Activated T-cell treated with anti-CD3 and anti-CD28 coated beads for 48 hours (primary cell): ENCODE measurements around the gene ABHD17C.

Experiments used
- DNase-seq: peaks from one replicate; pipeline ENCODE4 v3.0.0-alpha.2; 2020; ENCODE audit warnings: low read depth

Gene ABHD17C

DNA sequence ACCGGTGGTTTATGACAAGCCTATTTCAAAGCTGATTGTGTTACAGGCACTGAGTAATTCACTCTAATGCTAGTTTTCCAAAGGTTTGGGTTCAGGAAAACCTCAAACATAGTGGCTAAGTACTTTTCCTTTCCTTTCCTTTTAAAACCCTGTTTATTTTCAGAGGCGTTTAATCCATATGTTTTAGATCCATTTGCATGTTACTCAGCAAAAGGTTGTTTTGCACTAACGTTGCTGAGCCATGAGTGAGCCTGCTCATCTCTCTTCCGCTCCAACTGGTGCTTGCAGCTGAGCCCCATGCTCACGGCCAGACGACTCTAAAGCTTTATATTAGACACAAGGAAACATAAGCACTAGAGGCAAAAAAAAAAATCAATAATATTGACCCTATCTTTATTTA is 93.4 kb downstream of the ABHD17C start:
- DNase-seq: no peak

DNA sequence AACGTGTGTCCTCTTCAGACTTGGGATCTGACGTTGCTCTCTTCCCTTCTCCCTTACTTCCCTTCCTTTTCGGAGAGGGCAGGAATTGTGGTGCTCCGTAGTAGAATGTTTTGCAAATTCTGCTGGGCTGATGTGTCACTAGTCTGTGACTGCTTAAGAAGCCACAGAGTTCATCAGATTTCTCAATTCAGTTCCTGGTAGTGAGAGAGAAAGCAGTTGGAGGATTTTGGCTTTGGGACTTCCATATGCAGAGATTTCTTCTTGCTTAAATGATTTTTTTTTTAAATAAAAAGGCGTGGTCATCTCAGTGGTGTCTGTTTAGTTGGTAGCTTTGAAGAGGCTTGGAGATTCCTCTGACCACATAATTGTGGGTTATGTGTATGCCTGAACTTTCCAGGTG is 94.2 kb downstream of the ABHD17C start:
- DNase-seq: no peak

DNA sequence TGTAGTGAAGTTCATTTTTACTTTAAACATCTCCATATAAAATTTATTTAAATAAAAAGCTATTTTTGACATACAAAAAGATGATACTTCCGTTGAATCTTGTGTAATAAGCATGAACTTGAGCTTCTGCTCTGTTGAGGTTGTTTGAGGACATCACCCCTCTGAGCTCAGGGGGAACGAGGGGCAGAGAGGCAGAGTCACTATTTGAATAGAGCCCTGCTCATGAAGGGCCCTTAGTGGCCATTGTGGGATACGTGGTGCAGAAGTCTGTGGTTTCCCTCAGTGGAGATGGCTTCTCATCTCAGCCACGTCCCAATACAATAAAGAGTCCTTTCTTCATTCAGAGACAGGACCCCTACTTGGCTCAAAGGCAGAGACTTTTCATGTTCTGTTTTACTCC is 94.7 kb downstream of the ABHD17C start:
- DNase-seq: no peak

DNA sequence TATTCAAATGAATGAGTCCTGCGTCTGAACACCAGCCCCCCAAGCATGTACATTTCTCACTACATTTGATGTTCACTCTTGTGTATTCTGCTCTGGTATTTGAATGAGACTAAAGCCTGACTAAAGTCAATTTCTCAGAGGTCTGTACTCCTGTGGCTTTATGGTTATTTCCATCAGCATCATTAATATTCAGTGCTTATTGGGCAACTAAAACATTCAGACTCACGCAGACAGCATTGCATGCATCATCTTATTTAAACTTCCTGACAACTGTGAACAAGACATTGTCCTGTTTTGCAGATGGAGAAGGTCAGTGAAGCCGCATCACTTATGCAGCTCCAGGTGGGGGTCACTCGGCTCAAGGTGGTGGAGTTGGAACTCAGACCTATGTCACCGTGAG is 95.1 kb downstream of the ABHD17C start:
- no peak for DNase-seq

DNA sequence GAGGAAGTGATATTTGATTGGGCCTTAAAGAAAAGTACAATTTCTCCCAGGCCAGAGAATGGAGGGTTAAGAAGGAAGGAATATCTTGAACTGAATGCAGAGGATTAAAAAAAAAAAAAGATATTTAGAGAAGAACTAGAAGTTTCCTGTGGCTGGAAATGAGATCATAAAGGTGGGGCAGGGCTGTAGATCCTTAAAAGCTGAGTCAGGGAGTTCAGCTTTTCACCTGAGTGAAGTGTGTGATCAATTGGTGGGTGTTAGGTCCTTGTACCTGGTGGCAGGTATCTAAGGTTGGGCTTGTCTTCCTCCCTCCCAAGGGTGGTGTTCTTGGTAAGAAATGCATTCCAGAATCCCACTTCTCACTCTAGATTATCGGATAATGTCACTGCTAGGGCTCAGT is 95.9 kb downstream of the ABHD17C start:
- no peak for DNase-seq

DNA sequence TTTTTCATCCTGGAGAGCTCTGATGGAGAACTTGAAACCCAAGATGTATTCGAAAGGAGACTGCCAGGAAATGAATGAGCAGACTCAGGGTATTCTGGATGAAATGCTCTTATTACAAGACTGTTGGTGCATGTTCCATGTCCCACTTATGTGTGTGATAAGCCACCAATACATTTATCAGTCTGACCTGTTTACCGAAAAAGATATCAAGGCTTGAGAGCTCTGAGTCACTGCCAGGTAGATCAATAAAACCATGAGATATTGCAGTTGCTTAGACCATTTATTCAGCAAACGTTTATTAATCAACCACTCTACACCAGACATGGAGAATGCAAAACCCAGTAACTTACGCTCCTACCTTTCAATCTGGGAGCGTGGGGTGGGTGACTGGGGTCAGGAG is 101.3 kb downstream of the ABHD17C start:
- DNase-seq: no peak

DNA sequence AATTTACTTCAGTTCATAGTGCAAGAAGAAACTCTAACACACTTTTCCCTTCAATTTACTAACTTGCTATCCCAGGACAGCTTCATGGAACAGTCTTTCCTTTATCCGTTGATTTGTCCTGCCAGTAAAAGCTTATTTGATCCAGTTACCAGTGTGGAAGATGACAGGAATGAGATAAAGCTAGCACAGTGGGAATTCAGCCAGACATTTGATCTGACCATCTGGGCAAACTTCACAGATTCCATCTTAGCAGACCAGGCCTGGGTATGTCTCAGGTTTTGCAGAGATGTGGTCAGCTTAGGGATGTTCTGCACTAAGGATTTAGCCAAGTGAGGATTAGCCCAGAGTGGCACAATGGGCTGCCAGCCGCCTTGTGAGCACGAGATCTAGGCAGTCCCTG is 103.8 kb downstream of the ABHD17C start:
- DNase-seq: no peak

DNA sequence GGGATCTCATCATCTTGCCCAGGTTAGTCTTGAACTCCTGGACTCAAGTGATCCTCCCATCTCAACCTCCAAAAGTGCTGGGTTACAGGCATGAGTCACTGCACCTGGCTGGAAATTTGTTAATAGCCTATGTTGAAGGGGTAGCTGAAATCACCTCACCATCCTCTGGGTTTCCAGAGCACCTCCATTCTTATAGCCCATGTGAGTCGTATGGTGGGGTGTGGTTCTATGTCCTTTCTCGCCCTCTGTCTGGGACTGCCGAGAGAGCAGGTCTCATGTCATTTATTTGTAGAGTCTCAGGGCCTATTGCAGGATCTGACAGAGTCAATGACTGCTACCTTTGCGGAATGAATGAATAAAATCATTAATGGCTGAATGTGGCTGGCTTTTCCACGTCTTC is 105.0 kb downstream of the ABHD17C start:
- DNase-seq: no peak

DNA sequence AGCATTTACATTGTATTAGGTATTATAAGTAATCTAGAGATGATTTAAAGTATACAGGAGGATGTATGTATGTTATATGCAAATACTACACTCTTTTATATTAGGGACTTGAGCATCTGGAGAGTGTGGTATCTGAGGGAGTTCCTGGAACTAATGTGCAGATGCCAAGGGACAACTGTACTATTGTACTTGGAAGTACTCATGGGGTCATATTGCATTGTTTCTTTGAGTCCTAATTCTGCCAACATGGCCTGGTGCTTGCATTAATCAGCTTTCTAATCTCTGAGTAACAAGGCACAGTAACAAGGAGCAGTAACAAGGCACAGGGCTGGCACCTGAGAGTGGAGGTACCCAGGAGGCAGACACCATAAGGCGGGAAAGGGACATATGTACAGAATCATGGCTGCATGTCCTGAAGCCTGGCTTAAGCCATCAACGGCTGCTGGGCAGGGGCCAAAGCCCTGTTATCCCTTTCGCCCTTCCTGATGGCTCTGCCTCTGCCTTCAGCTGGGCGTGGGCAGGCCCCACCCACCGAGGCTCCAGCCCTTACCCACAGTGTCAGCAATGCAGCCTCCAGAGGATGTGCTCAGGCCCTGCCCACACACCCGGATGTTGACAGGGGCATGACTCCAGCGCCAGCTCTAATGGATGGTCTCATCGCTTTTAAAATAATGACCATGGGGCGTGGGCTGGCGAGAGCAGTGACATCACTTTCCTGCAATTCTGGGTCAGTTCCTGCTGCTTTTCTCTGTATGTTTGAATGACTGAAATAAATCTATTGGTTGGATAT is 107.0 kb downstream of the ABHD17C start:
- DNase-seq: no peak

DNA sequence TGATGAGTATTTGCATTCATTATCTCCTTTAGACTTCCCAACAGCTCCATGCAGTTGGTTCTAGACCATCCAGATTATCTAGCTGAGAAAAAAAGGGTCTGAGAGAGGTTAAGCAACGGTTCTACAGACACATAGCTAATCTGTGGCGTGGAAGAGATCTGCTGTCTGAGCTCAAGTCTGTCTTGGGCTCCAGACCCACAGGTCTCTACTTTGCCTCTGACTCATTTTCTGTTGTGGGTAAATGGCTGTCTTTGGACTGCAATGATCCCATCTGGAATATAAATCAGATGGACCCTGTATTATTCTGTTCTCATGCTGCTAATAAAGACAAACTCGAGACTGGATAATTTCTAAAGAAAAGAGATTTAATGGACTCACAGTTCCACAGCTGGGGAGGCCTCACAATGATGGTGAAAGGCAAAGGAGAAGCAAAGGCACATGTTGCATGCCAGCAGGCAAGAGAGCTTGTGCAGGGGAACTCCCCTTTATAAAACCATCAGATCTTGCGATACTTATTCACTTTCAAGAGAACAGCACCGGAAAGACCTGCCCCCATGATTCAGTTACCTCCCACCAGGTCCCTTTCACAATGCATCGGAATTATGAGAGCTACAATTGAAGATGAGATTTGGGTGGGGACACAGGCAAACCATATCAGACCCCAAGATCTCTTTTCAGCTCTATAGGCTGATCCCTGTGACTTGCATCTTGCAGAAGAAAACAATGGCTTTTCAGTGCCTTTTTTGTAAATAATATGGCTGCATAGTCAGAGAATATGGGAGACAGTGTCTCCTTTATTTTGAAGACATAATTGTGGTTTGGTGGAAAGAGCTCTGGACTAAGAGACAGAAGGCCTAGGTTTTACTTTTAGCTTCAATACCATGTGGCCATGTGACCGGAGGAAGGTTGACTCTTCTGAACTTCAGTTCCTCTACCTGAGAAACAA is 108.7 kb downstream of the ABHD17C start:
- DNase-seq: peak; percentile 24

DNA sequence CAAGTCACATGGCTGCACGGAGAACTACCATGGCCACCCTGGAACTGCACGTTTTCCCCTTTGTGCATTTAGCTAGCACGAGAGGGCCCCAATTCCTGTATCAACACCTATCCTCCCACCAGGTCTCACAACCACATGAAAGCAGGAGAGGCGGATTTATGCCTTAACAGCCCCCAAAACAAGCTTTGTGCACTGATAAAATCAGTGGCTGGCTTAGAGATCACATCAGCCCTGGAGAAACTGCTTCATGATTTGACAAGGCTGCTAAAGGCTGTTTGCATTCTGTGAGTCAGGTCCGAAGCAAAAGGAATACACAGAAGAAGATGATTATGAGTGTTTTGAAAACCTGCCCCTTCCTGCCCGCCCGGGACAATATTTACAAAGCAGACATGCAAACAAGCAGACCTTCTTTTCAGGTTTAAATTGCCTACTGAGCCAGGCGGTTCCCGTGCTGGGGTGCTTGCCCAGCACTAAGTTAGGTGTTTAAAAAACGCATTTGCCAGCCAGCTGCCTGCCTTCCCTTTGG is 109.9 kb downstream of the ABHD17C start:
- no peak for DNase-seq
